ENCODE measurements around the gene NTF4.
A peak's percentile ranks its signal among the peaks of the same experiment; 100 is the strongest.

Gene NTF4

GRCh38 chr19:49101160-49101559 lies 36.5 kb upstream of the NTF4 start:
- TF ChIP-seq TCF4 (CRISPR knock-in tag; IDR thresholded peaks at IDR 0.05; ENCODE audit: borderline replicate concordance) (no peak), POU6F1 (CRISPR knock-in tag; IDR thresholded peaks at IDR 0.05; ENCODE audit: borderline replicate concordance, low read depth) (no peak), TSHZ2 (CRISPR knock-in tag; IDR thresholded peaks at IDR 0.05) (no peak), ESRRG (CRISPR knock-in tag; IDR thresholded peaks at IDR 0.05) (no peak), ZNF8 (CRISPR knock-in tag; IDR thresholded peaks at IDR 0.05) (no peak), ISL1 (CRISPR knock-in tag; IDR thresholded peaks at IDR 0.05) (no peak), ARNTL (CRISPR knock-in tag; IDR thresholded peaks at IDR 0.05; ENCODE audit: borderline replicate concordance, low read depth) (no peak), TOX (CRISPR knock-in tag; IDR thresholded peaks at IDR 0.05; ENCODE audit: borderline replicate concordance) (no peak), RARB (CRISPR knock-in tag; IDR thresholded peaks at IDR 0.05) (no peak), ZNF565 (CRISPR knock-in tag; conservative IDR thresholded peaks at IDR 0.05; ENCODE audit: low read depth) (no peak), CREB5 (CRISPR knock-in tag; IDR thresholded peaks at IDR 0.05; ENCODE audit: low read depth) (no peak)
- no peak for ATAC-seq

GRCh38 chr19:49098795-49099194 lies 34.2 kb upstream of the NTF4 start:
- TF ChIP-seq ZNF8 (CRISPR knock-in tag; IDR thresholded peaks at IDR 0.05) (no peak), TCF4 (CRISPR knock-in tag; IDR thresholded peaks at IDR 0.05; ENCODE audit: borderline replicate concordance) (no peak), POU6F1 (CRISPR knock-in tag; IDR thresholded peaks at IDR 0.05; ENCODE audit: borderline replicate concordance, low read depth) (no peak), RARB (CRISPR knock-in tag; IDR thresholded peaks at IDR 0.05) (no peak), BACH2 (CRISPR knock-in tag; IDR thresholded peaks at IDR 0.05; ENCODE audit: borderline replicate concordance) (no peak), ARNTL (CRISPR knock-in tag; IDR thresholded peaks at IDR 0.05; ENCODE audit: borderline replicate concordance, low read depth) (no peak), ISL1 (CRISPR knock-in tag; IDR thresholded peaks at IDR 0.05) (no peak), PPARA (CRISPR knock-in tag; IDR thresholded peaks at IDR 0.05; ENCODE audit: borderline replicate concordance) (no peak), CSRNP3 (CRISPR knock-in tag; IDR thresholded peaks at IDR 0.05) (no peak), ZNF565 (CRISPR knock-in tag; conservative IDR thresholded peaks at IDR 0.05; ENCODE audit: low read depth) (no peak), ZC3H10 (CRISPR knock-in tag; IDR thresholded peaks at IDR 0.05) (no peak)
- no peak for ATAC-seq

GRCh38 chr19:49097453-49098288 lies 33.1 kb upstream of the NTF4 start:
- ATAC-seq = peak; percentile 86
- TF ChIP-seq RARB (CRISPR knock-in tag; IDR thresholded peaks at IDR 0.05) (no peak), TCF4 (CRISPR knock-in tag; IDR thresholded peaks at IDR 0.05; ENCODE audit: borderline replicate concordance) (no peak), ZNF70 (CRISPR knock-in tag; IDR thresholded peaks at IDR 0.05) (no peak), ESRRG (CRISPR knock-in tag; IDR thresholded peaks at IDR 0.05) (no peak), TSHZ2 (CRISPR knock-in tag; IDR thresholded peaks at IDR 0.05) (no peak), PATZ1 (CRISPR knock-in tag; IDR thresholded peaks at IDR 0.05; ENCODE audit: borderline replicate concordance) (no peak), CSDC2 (CRISPR knock-in tag; IDR thresholded peaks at IDR 0.05) (no peak), ISL1 (CRISPR knock-in tag; IDR thresholded peaks at IDR 0.05) (no peak), ZFP30 (CRISPR knock-in tag; IDR thresholded peaks at IDR 0.05) (no peak), ZC3H10 (CRISPR knock-in tag; IDR thresholded peaks at IDR 0.05) (no peak), OSR1 (CRISPR knock-in tag; IDR thresholded peaks at IDR 0.05) (no peak)

Measured in SK-N-SH treated with all-trans-retinoic acid at 6 μM for 48 hours (cell line).